Measurements from ENCODE around the gene NCKAP5. TPM values are rescaled to one million over a fixed set of nuclear protein-coding genes. Genes with fewer than 3 reads are reported as not detected.

The NCKAP5 gene
- total RNA-seq, 1 experiment from 2014 or later, result not detected

GRCh38 chr2:132734961-132735360 is 833.3 kb downstream of the NCKAP5 start:
- no TSS peak for BruUV-seq (replicated peaks)
- Histone ChIP-seq H3K27ac (no peak overlapping the region), H3K9me3 (ENCODE audit: insufficient read depth, low read depth) (no peaks in the 10 kb centered on the region; the same call in 1 of the 2 replicates), H3K9me2 (ENCODE audit: insufficient read depth) (no peaks in the 10 kb centered on the region), H3K4me2 (no peak overlapping the region), H3K79me2 (ENCODE audit: low read depth) (no peaks in the 10 kb centered on the region), H3F3A (ENCODE audit: insufficient read depth, low read depth) (no peaks in the 10 kb centered on the region), H3K4me1 (replicated peaks; ENCODE audit: insufficient read depth) (no peaks in the 10 kb centered on the region), H3K4me3 (no peak overlapping the region), H4K20me1 (ENCODE audit: insufficient read depth) (no peaks in the 10 kb centered on the region), H2AFZ (no peak overlapping the region), H3K27me3 (ENCODE audit: insufficient read depth, low read depth) (peaks cover 5% of the 10 kb centered on the region; the same call in 1 of the 2 replicates), H3K36me3 (ENCODE audit: low read depth) (no peaks in the 10 kb centered on the region)
- POLR2A ChIA-PET (ENCODE audit: unreplicated experiment), result no interaction called here
- intact Hi-C loops (cut with micrococcal nuclease; ENCODE audit: unreplicated experiment), result no loop called here
- no peak for DNase-seq
- no peak for TF ChIP-seq EZH2 (IDR thresholded peaks at IDR 0.05; ENCODE audit: low read depth)
- TF ChIP-seq CTCF (conservative IDR thresholded peaks at IDR 0.05), result no peak
- CTCF ChIA-PET, result no interaction called here

- POLR2A ChIA-PET (ENCODE audit: unreplicated experiment), result no interaction called here
- Histone ChIP-seq H3K4me1 (replicated peaks; ENCODE audit: insufficient read depth) (no peaks in the 10 kb centered on the region), H3K79me2 (ENCODE audit: low read depth) (no peaks in the 10 kb centered on the region), H3K27ac (no peak overlapping the region), H2AFZ (no peak overlapping the region), H3K4me3 (no peak overlapping the region), H4K20me1 (ENCODE audit: insufficient read depth) (no peaks in the 10 kb centered on the region), H3F3A (ENCODE audit: insufficient read depth, low read depth) (no peaks in the 10 kb centered on the region), H3K36me3 (ENCODE audit: low read depth) (no peaks in the 10 kb centered on the region), H3K9me2 (ENCODE audit: insufficient read depth) (no peaks in the 10 kb centered on the region), H3K4me2 (no peak overlapping the region), H3K9me3 (ENCODE audit: insufficient read depth, low read depth) (no peaks in the 10 kb centered on the region; the same call in 1 of the 2 replicates), H3K27me3 (ENCODE audit: insufficient read depth, low read depth) (peaks cover 7% of the 10 kb centered on the region)
- TF ChIP-seq EZH2 (IDR thresholded peaks at IDR 0.05; ENCODE audit: low read depth), result no peak
- TF ChIP-seq CTCF (conservative IDR thresholded peaks at IDR 0.05), result no peak
- no peak for DNase-seq
- CTCF ChIA-PET, result no interaction called here
- BruUV-seq (replicated peaks), result no TSS peak
- intact Hi-C loops (cut with micrococcal nuclease; ENCODE audit: unreplicated experiment), result no loop called here
Measured at GRCh38 chr2:132733094-132733493, 835.2 kb downstream of the NCKAP5 start.

- intact Hi-C loops (cut with micrococcal nuclease; ENCODE audit: unreplicated experiment), result no loop called here
- H3K9me2 ChIP-seq (ENCODE audit: insufficient read depth), result no peaks in the 10 kb centered on the region
- DNase-seq, result no peak
- H3K27me3 ChIP-seq (ENCODE audit: insufficient read depth, low read depth), result peaks cover 11% of the 10 kb centered on the region
- no peak overlapping the region for H2AFZ ChIP-seq
- H3K4me2 ChIP-seq, result no peak overlapping the region
- BruUV-seq (replicated peaks), result no TSS peak
- H3K9me3 ChIP-seq (ENCODE audit: insufficient read depth, low read depth), result no peaks in the 10 kb centered on the region; the same call in 1 of the 2 replicates
- TF ChIP-seq EZH2 (IDR thresholded peaks at IDR 0.05; ENCODE audit: low read depth) (no peak), CTCF (conservative IDR thresholded peaks at IDR 0.05) (no peak)
- H3K4me3 ChIP-seq, result no peak overlapping the region
- no peaks in the 10 kb centered on the region for H3F3A ChIP-seq (ENCODE audit: insufficient read depth, low read depth)
- no peak overlapping the region for H3K27ac ChIP-seq
- POLR2A ChIA-PET (ENCODE audit: unreplicated experiment), result no interaction called here
- H4K20me1 ChIP-seq (ENCODE audit: insufficient read depth), result no peaks in the 10 kb centered on the region
- H3K36me3 ChIP-seq (ENCODE audit: low read depth), result no peaks in the 10 kb centered on the region
- H3K4me1 ChIP-seq (replicated peaks; ENCODE audit: insufficient read depth), result no peaks in the 10 kb centered on the region
- CTCF ChIA-PET, result no interaction called here
- H3K79me2 ChIP-seq (ENCODE audit: low read depth), result no peaks in the 10 kb centered on the region
Measured at GRCh38 chr2:132732694-132733093, 835.6 kb downstream of the NCKAP5 start.
